Effector CD8-positive, alpha-beta T cell (primary cell): ENCODE data around the gene TLR5.
A peak's percentile ranks its signal among the peaks of the same experiment; 100 is the strongest.
"Not testable (repeated sequence)": the region's sequence is repeated elsewhere in the genome, so short reads cannot be mapped to it uniquely, and the experiment has no call there.

Experiments
- DNase-seq: peaks from one replicate; lab custom pipeline; 2025; lab: John Stamatoyannopoulos, UW
- total RNA-seq, 4 experiments: gene quantifications; one replicate each; lab custom pipeline; 2026; lab: John Stamatoyannopoulos, UW

Gene TLR5
- total RNA-seq: 1.4 to 80.4 (median 2.7) reads per million in 4 experiments

- peak; percentile 82 for DNase-seq
Measured at GRCh38 chr1:223142795-223143536, at the start of gene TLR5. Gene TLR5, minus strand, starts transcription at chr1:223143248. Its CDS starts 30,217 bp downstream, at chr1:223113031.

- DNase-seq: no peak
Measured at GRCh38 chr1:223189903-223190724, 47.1 kb upstream of the TLR5 start.

- no peak for DNase-seq
Measured at GRCh38 chr1:223189525-223189902, 46.5 kb upstream of the TLR5 start.

- DNase-seq: no peak
Measured at GRCh38 chr1:223188618-223189356, 45.7 kb upstream of the TLR5 start.

GRCh38 chr1:223186800-223187199, 43.8 kb upstream of the TLR5 start:
- no peak for DNase-seq

GRCh38 chr1:223183268-223183862, 40.3 kb upstream of the TLR5 start:
- DNase-seq: no peak

- no peak for DNase-seq
Measured at GRCh38 chr1:223180731-223181321, 37.8 kb upstream of the TLR5 start.

GRCh38 chr1:223179786-223180185, 36.7 kb upstream of the TLR5 start:
- no peak for DNase-seq

- no peak for DNase-seq
Measured at GRCh38 chr1:223179280-223179679, 36.2 kb upstream of the TLR5 start.

GRCh38 chr1:223177681-223178080, 34.6 kb upstream of the TLR5 start:
- no peak for DNase-seq

GRCh38 chr1:223176437-223176836, 33.4 kb upstream of the TLR5 start:
- no peak for DNase-seq

GRCh38 chr1:223175633-223176032, 32.6 kb upstream of the TLR5 start:
- DNase-seq: no peak

- no peak for DNase-seq
Measured at GRCh38 chr1:223175032-223175431, 32.0 kb upstream of the TLR5 start.

- not testable (repeated sequence) for DNase-seq
Measured at GRCh38 chr1:223169458-223169857, 26.4 kb upstream of the TLR5 start.

GRCh38 chr1:223161321-223161720, 18.3 kb upstream of the TLR5 start:
- no peak for DNase-seq

GRCh38 chr1:223156343-223156742, 13.3 kb upstream of the TLR5 start:
- no peak for DNase-seq

GRCh38 chr1:223155153-223155552, 12.1 kb upstream of the TLR5 start:
- no peak for DNase-seq

GRCh38 chr1:223153177-223154119, 10.4 kb upstream of the TLR5 start:
- DNase-seq: no peak

GRCh38 chr1:223152399-223152798, 9.4 kb upstream of the TLR5 start:
- no peak for DNase-seq

- DNase-seq: no peak
Measured at GRCh38 chr1:223150443-223150842, 7.4 kb upstream of the TLR5 start.
